Fibroblast of gingiva (primary cell): ENCODE measurements around the gene USH2A.

Experiments
- DNase-seq: peaks from one replicate; pipeline ENCODE4 v3.0.0-alpha.2; 2011; ENCODE audit warnings: low read depth

USH2A gene

DNA sequence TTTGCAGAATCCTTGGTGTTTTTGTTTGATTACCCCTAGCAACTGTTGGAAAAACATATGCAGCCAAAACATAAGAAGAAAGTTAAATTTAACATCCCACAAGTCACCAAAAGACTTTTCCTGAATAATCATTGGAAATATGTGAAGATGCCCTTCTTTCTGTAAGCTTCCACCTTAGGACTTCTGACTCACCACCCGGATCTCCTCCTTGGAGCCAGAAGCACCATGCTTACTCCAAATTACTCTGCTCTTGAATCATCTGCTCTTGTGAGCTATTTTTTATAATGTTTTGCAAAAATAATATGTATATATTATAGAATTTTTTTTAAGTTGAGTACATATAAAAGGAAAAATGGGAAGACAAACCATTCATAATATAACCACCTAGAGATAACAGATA, 464.4 kb downstream of the USH2A start:
- no peak for DNase-seq

DNA sequence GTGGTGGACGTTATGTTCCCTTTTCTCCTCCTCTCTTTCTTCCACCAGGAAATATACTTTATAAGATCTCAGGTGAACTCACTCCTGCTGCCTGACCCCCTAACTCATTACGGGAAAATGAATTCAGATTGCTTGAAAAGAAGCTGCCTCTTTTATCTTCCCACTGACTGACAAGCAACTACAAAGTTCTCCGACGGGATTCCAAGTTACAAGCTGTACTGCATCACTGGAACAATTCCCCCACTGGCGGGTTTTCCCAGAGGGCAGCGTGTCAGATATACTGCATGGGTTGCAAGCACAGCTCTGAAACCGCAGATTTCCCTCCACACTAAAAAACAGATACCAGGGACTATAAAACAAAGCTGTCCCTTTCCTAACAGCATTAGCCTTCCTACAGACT, 465.6 kb downstream of the USH2A start:
- no peak for DNase-seq

DNA sequence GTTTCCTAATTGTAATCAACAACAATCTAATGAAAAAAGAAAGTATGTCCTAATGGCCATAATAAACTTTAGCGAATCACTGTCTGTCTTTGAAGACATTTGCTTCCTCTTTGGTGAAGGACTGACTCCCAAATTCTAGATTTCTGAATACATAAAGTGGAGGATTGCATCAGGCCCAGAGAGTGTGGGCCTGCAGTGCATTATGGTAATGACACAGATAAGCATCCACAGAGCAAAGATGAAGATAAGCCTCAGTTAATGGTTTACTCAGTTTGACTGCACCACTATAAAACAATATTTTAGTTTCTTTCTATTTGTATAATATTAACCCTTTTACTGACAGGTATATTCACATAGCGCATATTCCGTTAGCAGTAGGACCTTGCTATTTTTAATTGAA, 490.7 kb downstream of the USH2A start:
- DNase-seq: no peak

DNA sequence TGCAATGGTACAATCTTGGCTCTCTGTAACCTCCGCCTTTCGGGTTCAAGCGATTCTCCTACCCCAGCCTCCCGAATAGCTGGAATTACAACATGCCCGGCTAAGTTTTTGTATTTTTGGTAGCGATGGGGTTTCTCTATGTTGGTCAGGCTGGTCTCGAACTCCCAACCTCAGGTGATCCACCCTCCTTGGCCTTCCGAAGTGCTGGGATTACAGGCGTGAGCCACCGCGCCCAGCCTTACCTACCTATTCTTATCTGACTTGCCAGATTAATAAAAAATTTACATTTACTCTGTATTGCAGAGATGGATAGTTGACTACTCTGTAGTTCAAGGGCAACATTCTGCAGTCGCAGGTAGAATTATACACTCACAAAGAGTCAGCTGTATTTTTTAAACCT, 496.6 kb downstream of the USH2A start:
- DNase-seq: no peak

DNA sequence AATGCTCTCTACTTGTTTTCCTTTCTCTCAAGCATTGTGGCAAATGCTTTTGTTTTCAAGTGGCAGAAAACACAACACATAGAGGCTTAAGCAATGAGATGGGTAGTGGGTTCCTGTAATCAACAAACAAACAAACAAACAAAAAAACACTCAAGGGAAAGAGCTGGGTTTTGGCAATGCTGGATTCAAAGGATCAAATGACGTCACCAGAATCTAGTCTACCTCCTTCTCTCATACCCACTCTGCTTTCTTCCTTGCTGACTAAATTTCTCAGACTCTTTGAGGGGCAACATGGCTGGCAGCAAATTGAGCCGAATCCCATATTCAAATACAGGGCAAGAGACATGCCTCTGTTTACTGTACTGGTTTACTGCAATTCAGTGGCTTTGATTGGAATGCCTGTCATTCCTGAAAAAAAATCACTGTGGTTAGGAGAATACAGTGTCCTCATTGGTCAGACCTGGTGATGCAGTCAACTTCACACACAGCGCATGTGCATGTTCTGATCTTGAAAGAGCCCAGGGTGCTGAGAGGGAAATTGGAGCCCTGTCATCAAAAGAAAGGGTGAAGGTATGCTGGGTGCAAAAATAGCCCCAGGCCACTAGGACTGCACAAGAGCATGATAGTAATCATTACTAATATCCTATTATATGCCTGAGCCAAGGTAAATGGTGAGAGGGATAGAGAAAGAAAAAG, 500.0 kb downstream of the USH2A start:
- DNase-seq: no peak

DNA sequence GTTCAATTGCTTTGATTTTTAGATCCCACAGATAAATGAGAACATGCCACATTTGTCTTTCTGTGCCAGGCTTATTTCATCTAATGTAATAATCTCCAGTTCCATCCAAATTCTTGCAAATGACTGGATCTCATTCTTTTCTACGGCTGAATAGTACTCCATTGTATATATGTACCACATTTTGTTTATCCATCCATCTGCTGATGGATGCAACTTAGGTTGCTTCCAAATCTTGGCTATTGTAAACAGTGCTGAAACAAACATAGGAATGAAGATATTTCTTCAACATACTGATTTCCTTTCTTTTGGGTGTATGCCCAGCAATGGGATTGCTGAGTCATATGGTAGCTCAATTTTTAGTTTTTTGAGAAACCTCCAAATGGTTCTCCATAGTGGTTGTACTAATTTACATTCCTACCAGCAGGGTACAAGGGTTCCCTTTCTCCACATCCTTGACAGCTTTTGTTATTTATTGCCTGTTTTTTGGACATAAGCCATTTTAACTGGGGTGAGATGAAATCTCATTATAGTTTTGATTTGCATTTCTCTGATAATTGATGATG, 511.8 kb downstream of the USH2A start:
- peak; percentile 8 for DNase-seq

DNA sequence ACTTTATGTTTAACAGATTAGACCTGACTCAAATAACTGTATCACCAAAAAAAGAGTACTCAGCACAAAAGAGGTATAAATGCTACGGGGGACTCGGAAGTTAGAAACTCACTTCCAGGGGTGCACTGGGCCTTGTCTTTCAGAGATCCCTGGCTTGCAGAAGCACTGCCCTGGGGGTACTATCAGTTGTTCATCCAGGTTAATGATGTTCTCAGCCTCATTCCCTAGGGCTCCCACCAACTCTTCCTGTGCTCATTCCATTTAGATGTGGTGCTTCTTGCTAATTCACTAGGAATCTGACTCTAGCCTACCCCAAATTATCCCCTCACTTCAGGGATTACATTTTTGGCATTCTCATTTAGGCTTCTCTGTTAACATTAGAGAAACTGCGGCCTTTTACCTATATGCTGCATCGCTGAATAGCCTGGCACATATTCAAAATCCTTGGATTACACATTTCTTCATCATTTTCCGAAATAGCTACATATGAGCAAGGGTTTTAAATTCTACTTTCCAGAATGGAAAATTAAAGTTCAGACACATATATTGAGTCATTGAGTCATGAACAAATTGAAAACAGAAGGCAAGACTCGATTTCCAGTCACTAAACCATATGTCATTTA, 517.6 kb downstream of the USH2A start:
- peak; percentile 35 for DNase-seq

DNA sequence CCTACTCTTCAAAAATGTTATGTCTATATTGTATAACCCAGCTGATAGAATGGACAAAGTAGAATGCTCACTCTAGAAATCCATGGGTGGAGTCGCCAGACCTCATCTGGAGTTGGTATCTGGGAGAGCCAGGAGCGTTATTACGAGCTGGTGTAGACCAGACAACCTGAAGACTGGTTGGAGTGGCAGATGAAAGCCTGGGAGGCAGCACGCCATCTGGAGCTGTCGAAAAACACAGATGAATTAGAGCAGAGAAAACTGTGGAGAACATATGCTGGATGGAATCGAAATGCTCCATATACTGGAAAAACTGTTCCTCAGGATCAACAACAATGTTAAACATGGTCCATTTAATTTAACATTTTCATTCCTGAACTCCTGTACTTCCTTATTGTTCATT, 522.6 kb downstream of the USH2A start:
- DNase-seq: no peak

DNA sequence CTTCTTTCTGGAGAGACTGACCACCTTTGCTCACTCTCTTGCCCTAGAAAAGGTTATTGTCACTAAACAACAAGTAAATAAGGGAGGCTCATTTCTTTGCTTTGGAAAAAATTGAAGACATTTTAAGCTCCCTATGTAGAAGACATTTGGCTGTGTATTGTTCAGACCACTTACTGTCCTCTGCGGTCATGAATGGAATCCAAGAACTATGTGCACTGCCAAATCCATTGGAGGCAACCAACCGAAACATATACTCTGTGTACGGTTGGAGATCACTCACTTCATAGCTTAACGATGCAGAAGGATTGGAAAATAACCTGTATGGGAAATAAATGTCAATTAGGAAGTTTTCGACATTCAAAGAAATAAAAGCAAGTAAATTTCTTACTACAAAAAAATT, 523.3 kb downstream of the USH2A start:
- no peak for DNase-seq

DNA sequence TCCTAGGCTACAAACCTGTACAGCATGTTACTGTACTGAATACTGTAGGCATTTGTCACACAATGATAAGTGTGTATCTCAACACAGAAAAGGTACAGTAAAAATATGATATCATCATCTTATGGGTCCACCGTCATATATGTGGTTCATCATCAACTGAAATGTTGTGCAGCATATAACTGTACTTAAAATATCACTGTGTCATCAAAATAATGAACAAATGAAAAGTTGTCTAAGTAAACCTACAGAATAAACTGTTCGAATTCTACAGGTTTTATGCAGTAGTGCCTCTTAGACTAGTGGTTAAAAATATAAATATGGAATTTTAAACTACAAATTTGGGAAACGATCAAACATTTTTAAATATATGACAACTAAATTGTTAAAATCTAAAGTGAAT, 527.4 kb downstream of the USH2A start:
- DNase-seq: no peak

DNA sequence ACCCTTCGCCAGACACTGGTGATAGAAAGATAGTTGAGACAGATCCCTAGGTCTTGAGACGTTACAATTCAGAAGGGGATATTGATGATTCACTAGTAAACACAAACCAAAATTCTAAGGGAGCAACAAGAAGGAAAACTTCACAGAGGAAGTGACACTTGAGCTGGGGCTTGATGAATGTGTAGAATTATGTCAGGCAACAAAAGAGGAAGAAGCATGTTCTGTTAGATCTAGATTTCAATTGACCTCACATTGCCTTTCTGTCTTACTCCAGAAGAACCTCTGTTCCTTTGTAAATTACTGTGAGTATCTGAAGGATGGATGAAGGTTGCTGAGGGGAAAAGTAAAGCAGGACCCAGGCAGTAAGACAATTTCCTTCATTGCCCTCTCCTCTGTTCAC, 528.0 kb downstream of the USH2A start:
- DNase-seq: no peak

DNA sequence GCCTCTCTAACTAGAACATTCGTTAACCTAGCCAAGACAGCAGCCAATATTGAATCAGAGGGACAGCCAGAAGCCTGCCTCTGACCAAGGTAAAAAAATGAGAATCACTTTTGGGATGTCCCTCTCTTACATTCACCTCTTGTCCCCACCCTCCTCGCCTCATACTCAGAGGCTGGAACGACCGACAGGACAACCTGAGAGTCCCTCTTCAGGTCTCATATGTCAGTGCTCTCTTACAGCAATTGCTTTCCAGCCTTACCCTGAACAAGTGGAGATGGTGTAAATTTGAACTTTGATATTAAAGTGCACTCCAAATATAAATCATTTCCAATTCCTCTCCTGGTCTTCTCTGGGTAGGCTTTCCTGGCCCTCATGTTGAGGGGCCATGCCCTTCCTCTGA, 528.6 kb downstream of the USH2A start:
- DNase-seq: no peak

DNA sequence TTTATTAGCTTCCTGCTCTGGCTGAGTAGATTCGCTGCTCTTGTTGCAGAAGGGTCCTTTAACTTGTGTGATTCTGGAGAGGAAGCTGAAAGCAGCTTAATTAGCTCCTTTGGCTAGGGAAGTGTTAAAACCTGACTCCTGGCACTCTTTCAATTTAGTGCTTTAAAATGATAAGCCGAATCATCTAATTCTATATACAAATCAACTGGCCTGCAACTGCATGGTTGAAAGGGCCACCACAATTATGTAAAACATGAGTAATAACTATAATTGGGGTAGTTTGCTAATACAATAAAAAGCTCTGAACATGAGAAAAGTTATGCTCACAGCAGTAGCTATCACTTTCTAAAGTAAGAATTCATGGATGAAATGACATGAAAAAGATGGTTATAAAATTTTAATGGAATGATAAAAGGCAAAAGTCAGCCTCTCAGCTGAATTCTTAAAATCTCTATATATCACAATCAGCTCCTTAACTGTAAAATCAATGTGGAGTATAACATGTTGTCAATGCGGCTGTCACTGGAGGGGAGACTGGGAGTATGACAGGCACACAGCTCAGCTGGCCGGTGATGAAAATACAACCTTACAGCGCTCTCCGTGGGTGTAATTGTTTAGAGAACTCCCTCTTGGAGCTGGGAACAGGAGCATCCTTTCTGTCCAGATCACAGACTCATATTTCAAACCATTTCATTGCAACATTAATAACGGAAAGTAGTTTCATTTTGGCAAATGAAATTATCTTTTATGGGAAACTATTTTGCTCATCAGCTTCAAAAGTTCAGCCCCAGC, 531.8 kb downstream of the USH2A start:
- no peak for DNase-seq

DNA sequence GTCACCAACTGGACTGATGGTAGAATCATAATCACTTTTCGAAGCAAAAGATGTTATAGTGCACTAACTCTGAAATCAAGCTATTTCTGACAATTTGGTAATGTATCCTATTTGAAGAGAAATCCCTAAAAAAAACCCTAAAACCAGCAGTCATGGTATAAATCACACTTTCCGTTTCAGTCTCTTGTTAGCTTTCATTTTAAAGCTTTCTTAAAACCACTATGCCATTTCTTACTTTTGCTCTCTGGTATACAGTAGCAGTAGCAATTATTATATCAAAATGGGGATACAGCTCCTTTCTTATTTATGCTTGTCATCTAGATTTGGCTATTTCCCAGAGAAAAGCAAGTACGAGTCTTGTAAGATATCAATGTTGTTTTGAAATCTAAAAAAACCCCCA, 532.8 kb downstream of the USH2A start:
- no peak for DNase-seq

DNA sequence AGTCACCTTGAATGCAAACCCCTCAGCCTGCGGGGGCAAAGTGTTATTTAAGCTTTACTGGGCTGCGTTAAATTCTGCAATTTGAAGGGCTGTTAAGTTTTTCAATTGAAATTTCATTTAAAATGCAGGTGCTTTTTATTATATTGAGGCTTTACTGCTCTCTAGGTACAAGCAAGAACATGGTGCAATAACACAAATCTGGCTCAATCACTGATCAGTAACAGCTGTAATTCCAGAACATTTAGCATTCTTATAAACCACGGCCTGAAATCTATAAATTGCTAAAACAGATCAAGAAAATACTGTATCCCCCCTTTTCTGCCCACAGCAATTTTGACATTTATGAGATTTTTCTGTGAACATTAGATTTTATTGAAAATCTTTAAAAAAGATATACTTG, 533.4 kb downstream of the USH2A start:
- no peak for DNase-seq

DNA sequence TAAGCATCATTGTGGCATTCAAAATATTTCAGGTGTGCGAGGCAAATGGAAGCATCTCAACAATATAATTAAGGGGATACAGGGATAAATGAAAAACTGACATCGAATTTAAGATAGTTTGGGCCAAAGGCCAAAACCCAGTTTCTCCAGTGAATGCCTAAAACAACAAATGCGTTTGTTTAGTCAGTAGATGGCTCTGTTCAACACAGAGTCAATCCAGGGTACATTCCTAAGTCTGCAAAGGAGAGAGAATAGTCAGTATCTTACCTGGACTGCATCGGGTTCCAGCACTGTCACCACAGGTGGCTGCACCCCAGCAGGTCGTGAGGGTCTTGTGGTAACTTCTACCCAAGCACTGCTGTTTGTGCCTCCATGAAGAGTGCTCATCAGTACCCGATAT, 535.1 kb downstream of the USH2A start:
- DNase-seq: no peak

DNA sequence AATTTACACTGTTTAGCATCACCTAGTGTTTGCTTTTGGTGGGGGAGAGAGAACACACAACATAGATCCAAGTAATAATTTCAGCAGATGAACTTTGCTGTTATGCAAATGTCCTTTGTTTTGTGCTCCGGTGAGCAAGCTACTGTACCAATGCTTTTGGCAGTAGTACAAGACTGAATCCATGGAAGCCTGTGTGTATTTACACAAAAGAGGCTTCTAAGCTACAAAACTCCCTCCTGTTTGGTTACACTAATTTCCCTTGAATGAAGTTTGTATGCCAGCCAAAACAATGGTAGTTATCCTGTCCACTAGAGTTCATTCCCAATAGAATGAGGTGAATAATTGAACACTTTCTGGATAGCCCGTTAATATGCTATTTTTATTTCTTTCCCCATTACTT, 535.6 kb downstream of the USH2A start:
- DNase-seq: no peak

DNA sequence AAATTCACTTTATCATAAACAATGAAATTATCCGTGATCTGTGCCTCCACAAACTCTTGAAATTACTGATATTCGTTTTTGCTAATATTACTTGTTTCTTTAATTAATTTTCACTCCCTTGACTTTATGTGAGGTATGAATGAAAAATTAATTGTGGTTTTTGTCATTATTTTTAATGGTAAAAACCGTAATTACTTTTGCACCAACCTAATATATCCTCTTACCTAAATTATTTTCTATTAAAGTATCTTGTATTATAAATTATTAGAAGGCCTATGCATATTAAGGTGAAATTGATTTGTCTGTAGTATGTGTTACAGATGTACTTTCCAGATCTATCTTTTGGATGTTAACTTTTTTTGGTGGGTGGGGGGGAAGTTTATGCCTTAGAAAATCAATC, 540.2 kb downstream of the USH2A start:
- no peak for DNase-seq

DNA sequence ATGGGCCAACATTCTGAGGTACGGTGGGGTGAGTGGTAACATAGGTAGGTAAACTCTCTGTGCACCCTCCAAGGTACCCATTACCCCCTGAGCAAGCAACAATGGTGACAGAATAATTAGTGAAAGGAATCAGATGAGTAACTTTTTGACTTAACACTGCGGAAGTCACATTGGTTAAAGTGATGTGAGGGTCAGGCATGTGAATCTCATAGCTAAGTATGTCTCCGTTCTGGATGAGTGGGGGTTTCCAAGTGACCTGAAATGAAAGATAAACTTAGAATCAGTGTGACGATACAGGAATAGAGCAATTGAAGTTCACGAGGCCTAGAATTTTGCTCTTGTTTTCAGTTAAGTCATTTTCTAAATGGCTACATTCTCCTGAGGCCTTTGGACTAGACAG, 544.4 kb downstream of the USH2A start:
- DNase-seq: no peak

DNA sequence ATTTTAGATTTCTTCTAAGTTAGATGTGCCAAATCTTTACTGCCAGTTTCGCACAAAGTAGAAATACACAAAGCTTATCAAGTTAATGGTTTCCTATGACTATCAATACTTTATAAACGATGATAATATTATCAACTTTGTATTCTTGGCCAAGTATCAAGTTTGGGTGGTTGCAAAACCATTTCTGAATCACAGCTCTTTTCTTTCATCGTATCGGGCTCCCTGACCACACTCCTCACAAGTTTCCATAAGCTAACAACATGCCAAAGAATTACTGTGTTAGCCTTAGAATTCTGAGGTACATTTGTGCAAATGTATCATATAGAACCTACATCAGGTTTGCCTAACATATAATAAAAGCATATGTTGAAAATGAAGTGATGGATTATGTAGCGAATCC, 545.1 kb downstream of the USH2A start:
- DNase-seq: no peak

DNA sequence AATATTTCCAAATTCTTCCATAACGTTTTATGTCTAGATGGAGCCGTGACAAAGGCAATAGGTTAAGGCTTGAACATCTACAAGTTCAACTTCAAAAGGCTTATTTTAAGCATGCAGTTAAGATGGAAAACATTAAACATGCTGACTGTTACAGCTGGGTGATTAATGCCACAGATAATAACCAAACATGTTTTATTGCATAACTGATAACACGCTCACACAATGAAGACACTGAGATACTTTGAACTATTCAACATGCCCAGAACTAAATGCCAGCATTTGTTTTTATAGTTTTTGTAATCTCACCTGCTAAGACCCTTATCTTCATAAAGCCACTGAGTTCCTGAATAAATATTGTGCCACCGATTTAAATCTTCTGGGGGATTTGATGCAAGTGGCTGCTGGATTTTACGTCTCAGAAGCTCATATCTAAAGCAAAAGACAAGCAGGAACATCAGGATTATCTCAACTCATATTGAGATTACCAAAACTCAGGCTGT, 545.7 kb downstream of the USH2A start:
- DNase-seq: no peak

DNA sequence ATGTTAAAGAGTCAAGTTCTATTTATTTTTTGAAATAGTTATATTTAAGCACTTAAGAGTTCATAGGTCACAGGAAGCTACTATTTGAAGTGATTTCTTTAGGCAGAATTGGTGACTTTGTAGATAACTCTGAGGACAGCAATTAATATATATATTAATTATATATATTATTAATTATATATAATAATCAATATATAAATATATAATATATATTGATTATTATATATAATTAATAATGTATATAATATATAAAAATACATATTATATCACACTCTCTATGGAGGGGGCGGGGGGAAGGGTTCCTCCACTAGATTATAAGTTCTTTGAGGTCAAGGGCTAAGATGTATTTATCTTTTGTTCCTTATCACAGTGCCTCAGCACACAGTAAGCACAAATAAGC, 547.5 kb downstream of the USH2A start:
- no peak for DNase-seq

DNA sequence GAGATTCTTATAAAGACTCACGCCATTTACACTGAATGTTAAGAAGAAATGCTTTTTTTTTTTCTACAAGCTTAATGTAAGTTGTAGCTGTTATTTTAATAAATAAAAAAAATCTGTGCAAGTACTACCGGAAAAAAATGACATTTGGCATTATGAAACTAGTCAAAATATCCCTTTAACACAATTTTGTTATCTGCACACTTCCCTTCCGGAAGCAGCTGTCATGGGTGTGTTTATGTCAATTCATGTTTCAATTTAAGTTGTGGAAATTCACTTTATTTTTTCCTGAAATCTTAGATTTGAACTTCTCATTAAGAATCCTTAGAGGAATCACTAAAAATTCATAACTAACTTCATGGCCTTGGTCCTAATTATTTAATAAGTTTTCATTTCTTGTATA, 548.0 kb downstream of the USH2A start:
- no peak for DNase-seq
